ENCODE measurements around the gene CCDC138. TPM values are rescaled to one million over a fixed set of nuclear protein-coding genes. Genes with fewer than 3 reads are reported as not detected.

CCDC138 gene
- total and polyA plus RNA-seq, 7 donors = 0.39 to 2.4 (median 1.5) TPM

- ATAC-seq (no peak), DNase-seq (no peak)
- Histone ChIP-seq H3K27me3 (ENCODE audit: insufficient read depth in 3 of 3, low read length in 2 of 3) (no peaks in the 10 kb centered on the region), H3K4me3 (no peak overlapping the region), H3K9me3 (no peaks in the 10 kb centered on the region), H3K4me1 (no peaks in the 10 kb centered on the region), H3K27ac (no peak overlapping the region), H3K36me3 (ENCODE audit: insufficient read depth in 1 of 2, low read depth in 1 of 2) (no peaks in the 10 kb centered on the region)
- TF ChIP-seq CTCF (IDR thresholded peaks at IDR 0.05) = no peak
- 49 to 81% (median 72%) methylated on average over 2 of the region's 2 CpGs for WGBS, 3 donors
- intact Hi-C loops (cut with DNase I) = no loop called here
Measured at GRCh38 chr2:108878276-108878675, 91.7 kb downstream of the CCDC138 start.

DNA sequence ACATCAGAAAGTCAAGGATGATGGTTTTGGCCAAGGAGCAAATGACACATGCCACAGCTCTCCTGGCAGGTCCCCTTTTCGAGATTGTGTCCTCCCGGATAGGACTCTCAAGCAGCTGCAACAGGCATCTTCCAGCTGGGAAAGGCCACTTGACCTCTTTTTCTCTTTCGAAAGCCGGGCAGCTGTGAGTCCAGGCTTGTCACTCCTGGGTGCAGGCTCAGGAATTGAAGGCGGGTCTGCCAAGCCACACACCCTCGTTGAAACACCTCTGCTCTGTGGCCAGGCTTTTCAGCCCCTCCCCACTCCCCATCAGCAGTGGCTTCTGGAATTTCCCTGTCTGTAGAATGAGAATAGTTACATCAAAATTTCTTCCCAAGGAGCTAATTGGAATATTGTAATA is 98.0 kb downstream of the CCDC138 start:
- H3K36me3 ChIP-seq (ENCODE audit: insufficient read depth in 1 of 2, low read depth in 1 of 2) = no peaks in the 10 kb centered on the region
- no peak for ATAC-seq
- H3K4me1 ChIP-seq = no peaks in the 10 kb centered on the region
- no peaks in the 10 kb centered on the region for H3K27me3 ChIP-seq (ENCODE audit: insufficient read depth in 3 of 3, low read length in 2 of 3)
- no peak for TF ChIP-seq CTCF (IDR thresholded peaks at IDR 0.05)
- H3K4me3 ChIP-seq = no peak overlapping the region
- WGBS, 3 donors = 17 to 49% (median 33%) methylated on average over 6 of the region's 6 CpGs
- H3K27ac ChIP-seq = no peak overlapping the region
- peaks cover 1% of the 10 kb centered on the region for H3K9me3 ChIP-seq
- intact Hi-C loops (cut with DNase I) = no loop called here
- no peak for DNase-seq

GRCh38 chr2:108889907-108890306 is 103.3 kb downstream of the CCDC138 start:
- WGBS, 3 donors = 94 to 97% (median 95%) methylated on average over 1 of the region's 1 CpG
- Histone ChIP-seq H3K27ac (no peak overlapping the region), H3K4me1 (no peaks in the 10 kb centered on the region), H3K27me3 (ENCODE audit: insufficient read depth in 3 of 3, low read length in 2 of 3) (no peaks in the 10 kb centered on the region), H3K36me3 (ENCODE audit: insufficient read depth in 1 of 2, low read depth in 1 of 2) (no peaks in the 10 kb centered on the region), H3K9me3 (peaks cover 4% of the 10 kb centered on the region), H3K4me3 (no peak overlapping the region)
- DNase-seq = no peak
- intact Hi-C loops (cut with DNase I) = no loop called here
- no peak for ATAC-seq
- TF ChIP-seq CTCF (IDR thresholded peaks at IDR 0.05) = no peak

- Histone ChIP-seq H3K4me1 (no peaks in the 10 kb centered on the region), H3K9me3 (peaks cover 4% of the 10 kb centered on the region), H3K4me3 (no peak overlapping the region), H3K27me3 (ENCODE audit: insufficient read depth in 3 of 3, low read length in 2 of 3) (no peaks in the 10 kb centered on the region), H3K27ac (no peak overlapping the region), H3K36me3 (ENCODE audit: insufficient read depth in 1 of 2, low read depth in 1 of 2) (no peaks in the 10 kb centered on the region)
- intact Hi-C loops (cut with DNase I) = no loop called here
- no peak for TF ChIP-seq CTCF (IDR thresholded peaks at IDR 0.05)
- DNase-seq (no peak), ATAC-seq (no peak)
- 86 to 100% (median 98%) methylated on average over 1 of the region's 1 CpG for WGBS, 3 donors
Measured at GRCh38 chr2:108893277-108893676, 106.7 kb downstream of the CCDC138 start.

- Histone ChIP-seq H3K27ac (no peak overlapping the region), H3K27me3 (ENCODE audit: insufficient read depth in 3 of 3, low read length in 2 of 3) (no peaks in the 10 kb centered on the region), H3K36me3 (ENCODE audit: insufficient read depth in 1 of 2, low read depth in 1 of 2) (no peaks in the 10 kb centered on the region), H3K4me3 (no peak overlapping the region), H3K9me3 (peaks cover 1% of the 10 kb centered on the region), H3K4me1 (no peaks in the 10 kb centered on the region)
- intact Hi-C loops (cut with DNase I) = no loop called here
- WGBS, 3 donors = 75 to 82% (median 81%) methylated on average over 3 of the region's 3 CpGs
- DNase-seq (no peak), ATAC-seq (no peak)
- TF ChIP-seq CTCF (IDR thresholded peaks at IDR 0.05) = no peak
Measured at GRCh38 chr2:108894766-108895165, 108.2 kb downstream of the CCDC138 start.

Measured in psoas muscle (tissue), 8 donors.